ENCODE results near the gene KHSRP.
A peak's percentile ranks its signal among the peaks of the same experiment; 100 is the strongest.

KHSRP gene

GRCh38 chr19:6381030-6381750 lies 43.4 kb downstream of the KHSRP start:
- DNase-seq, result no peak

GRCh38 chr19:6379744-6380143 lies 44.9 kb downstream of the KHSRP start:
- DNase-seq, result no peak

- no peak for DNase-seq
Measured at GRCh38 chr19:6378486-6378885, 46.1 kb downstream of the KHSRP start.

GRCh38 chr19:6378041-6378440 lies 46.6 kb downstream of the KHSRP start:
- no peak for DNase-seq

- DNase-seq, result no peak
Measured at GRCh38 chr19:6376512-6377190, 48.0 kb downstream of the KHSRP start.

GRCh38 chr19:6375411-6376010 lies 49.1 kb downstream of the KHSRP start, which contains the start of gene PSPN:
TSS of gene PSPN (minus strand) at chr19:6375933. CDS start at chr19:6375849, 84 bp downstream.
- DNase-seq, result no peak

GRCh38 chr19:6374711-6375410 lies 49.8 kb downstream of the KHSRP start:
- no peak for DNase-seq

- DNase-seq, result no peak
Measured at GRCh38 chr19:6374161-6374709, 50.4 kb downstream of the KHSRP start.

GRCh38 chr19:6373813-6374108 lies 50.9 kb downstream of the KHSRP start:
- DNase-seq, result no peak

- DNase-seq, result peak; percentile 99
Measured at GRCh38 chr19:6373096-6373812, 51.4 kb downstream of the KHSRP start.

- peak; percentile 100 for DNase-seq
Measured at GRCh38 chr19:6372594-6373095, 52.0 kb downstream of the KHSRP start, which contains the start of gene ALKBH7. TSS of gene ALKBH7 (plus strand) at chr19:6372794. CDS start at chr19:6372821, 27 bp downstream.

GRCh38 chr19:6364353-6364752 lies 60.3 kb downstream of the KHSRP start:
- DNase-seq, result no peak
